ENCODE measurements around the gene ITGB5.

The ITGB5 gene

GRCh38 chr3:124927574-124928045 lies 40.4 kb upstream of the ITGB5 start:
- H4K8ac ChIP-seq (ENCODE audit: low read depth, low read length) = no peak overlapping the region
- H3K79me1 ChIP-seq (ENCODE audit: low read length) = no peaks in the 10 kb centered on the region
- H3K36me3 ChIP-seq (ENCODE audit: control insufficient read depth, insufficient read depth, low read length) = no peaks in the 10 kb centered on the region
- no peaks in the 10 kb centered on the region for H3K27me3 ChIP-seq (ENCODE audit: insufficient read depth, low read length, poor library complexity)
- no peak overlapping the region for H3K4me2 ChIP-seq (ENCODE audit: low read length)
- H3K4me3 ChIP-seq (ENCODE audit: low read length) = no peak overlapping the region
- no peak overlapping the region for H2BK15ac ChIP-seq (replicated peaks; ENCODE audit: low read depth)
- H3K56ac ChIP-seq (ENCODE audit: low read length) = no peak overlapping the region
- no peak for DNase-seq
- WGBS (ENCODE audit: extremely low coverage, insufficient coverage, low lambda C conversion rate) = no CpG with 5 or more reads among the region's 2 CpGs
- no peak overlapping the region for H2BK5ac ChIP-seq (ENCODE audit: low read length)
- peak overlapping the region; percentile 49 for H3K23ac ChIP-seq (ENCODE audit: low read length)
- H3K4ac ChIP-seq (ENCODE audit: low read depth, low read length) = no peak overlapping the region
- H4K5ac ChIP-seq (ENCODE audit: low read length) = no peak overlapping the region
- H2AK5ac ChIP-seq (ENCODE audit: low read length) = no peak overlapping the region
- H2BK120ac ChIP-seq (ENCODE audit: low read depth, low read length) = no peak overlapping the region
- no peak overlapping the region for H3K27ac ChIP-seq (ENCODE audit: low read depth, low read length)
- no peaks in the 10 kb centered on the region for H3K4me1 ChIP-seq (ENCODE audit: control insufficient read depth, low read depth, low read length)
- no peak overlapping the region for H3K9ac ChIP-seq (ENCODE audit: low read length)
- no peak overlapping the region for H3K18ac ChIP-seq (ENCODE audit: low read length)
- no peaks in the 10 kb centered on the region for H3K79me2 ChIP-seq (ENCODE audit: control insufficient read depth, insufficient read depth, low read length)

- no peak overlapping the region for H2BK15ac ChIP-seq (replicated peaks; ENCODE audit: low read depth)
These were observed 39.4 kb upstream of the ITGB5 start for GRCh38 chr3:124926426-124927101.

DNA sequence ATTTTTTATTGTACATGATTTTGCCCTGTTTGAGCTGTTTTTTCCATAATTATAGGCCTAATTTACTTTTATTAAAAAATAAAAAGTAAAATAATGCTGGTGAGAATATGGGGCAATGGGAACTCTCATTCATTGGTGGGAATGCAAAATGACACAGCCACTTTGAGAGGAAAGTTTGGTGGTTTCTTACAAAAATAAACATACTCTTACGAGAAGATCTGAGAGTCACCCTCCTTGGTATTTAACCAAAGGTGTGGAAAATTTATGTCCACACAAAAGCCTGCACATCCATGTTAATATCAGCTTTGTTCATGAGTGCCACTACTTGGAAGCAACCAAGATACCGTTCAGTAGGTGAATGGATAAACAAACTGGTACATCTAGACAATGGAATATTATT lies 37.6 kb upstream of the ITGB5 start:
- no peak overlapping the region for H3K27ac ChIP-seq (ENCODE audit: low read depth, low read length)
- H3K4ac ChIP-seq (ENCODE audit: low read depth, low read length) = no peak overlapping the region
- no peaks in the 10 kb centered on the region for H3K79me2 ChIP-seq (ENCODE audit: control insufficient read depth, insufficient read depth, low read length)
- no peak overlapping the region for H4K5ac ChIP-seq (ENCODE audit: low read length)
- no peak overlapping the region for H2AK5ac ChIP-seq (ENCODE audit: low read length)
- no peaks in the 10 kb centered on the region for H3K79me1 ChIP-seq (ENCODE audit: low read length)
- H2BK120ac ChIP-seq (ENCODE audit: low read depth, low read length) = no peak overlapping the region
- no peak for DNase-seq
- no peak overlapping the region for H3K56ac ChIP-seq (ENCODE audit: low read length)
- no peak overlapping the region for H3K23ac ChIP-seq (ENCODE audit: low read length)
- H3K4me3 ChIP-seq (ENCODE audit: low read length) = no peak overlapping the region
- no peak overlapping the region for H3K4me2 ChIP-seq (ENCODE audit: low read length)
- no CpG with 5 or more reads among the region's 2 CpGs for WGBS (ENCODE audit: extremely low coverage, insufficient coverage, low lambda C conversion rate)
- no peak overlapping the region for H2BK15ac ChIP-seq (replicated peaks; ENCODE audit: low read depth)
- H3K18ac ChIP-seq (ENCODE audit: low read length) = no peak overlapping the region
- H3K4me1 ChIP-seq (ENCODE audit: control insufficient read depth, low read depth, low read length) = peaks cover under 1% of the 10 kb centered on the region
- H3K9ac ChIP-seq (ENCODE audit: low read length) = no peak overlapping the region
- H4K8ac ChIP-seq (ENCODE audit: low read depth, low read length) = no peak overlapping the region
- H3K27me3 ChIP-seq (ENCODE audit: insufficient read depth, low read length, poor library complexity) = no peaks in the 10 kb centered on the region
- H3K36me3 ChIP-seq (ENCODE audit: control insufficient read depth, insufficient read depth, low read length) = no peaks in the 10 kb centered on the region
- H2BK5ac ChIP-seq (ENCODE audit: low read length) = no peak overlapping the region

More at GRCh38 chr3:124926426-124927101, 39.4 kb upstream of the ITGB5 start:
- Histone ChIP-seq H2BK5ac (ENCODE audit: low read length) (no peak overlapping the region), H3K27ac (ENCODE audit: low read depth, low read length) (no peak overlapping the region), H4K5ac (ENCODE audit: low read length) (no peak overlapping the region), H2AK5ac (ENCODE audit: low read length) (peak overlapping the region; percentile 10), H3K18ac (ENCODE audit: low read length) (no peak overlapping the region), H3K9ac (ENCODE audit: low read length) (no peak overlapping the region), H3K27me3 (ENCODE audit: insufficient read depth, low read length, poor library complexity) (no peaks in the 10 kb centered on the region), H3K79me1 (ENCODE audit: low read length) (no peaks in the 10 kb centered on the region), H3K4ac (ENCODE audit: low read depth, low read length) (no peak overlapping the region), H3K36me3 (ENCODE audit: control insufficient read depth, insufficient read depth, low read length) (no peaks in the 10 kb centered on the region), H3K4me3 (ENCODE audit: low read length) (no peak overlapping the region), H3K56ac (ENCODE audit: low read length) (no peak overlapping the region), H3K79me2 (ENCODE audit: control insufficient read depth, insufficient read depth, low read length) (no peaks in the 10 kb centered on the region), H2BK120ac (ENCODE audit: low read depth, low read length) (no peak overlapping the region), H3K4me1 (ENCODE audit: control insufficient read depth, low read depth, low read length) (no peaks in the 10 kb centered on the region), H3K4me2 (ENCODE audit: low read length) (no peak overlapping the region), H4K8ac (ENCODE audit: low read depth, low read length) (no peak overlapping the region), H3K23ac (ENCODE audit: low read length) (no peak overlapping the region)
- no CpG with 5 or more reads among the region's 4 CpGs for WGBS (ENCODE audit: extremely low coverage, insufficient coverage, low lambda C conversion rate)
- no peak for DNase-seq

DNA sequence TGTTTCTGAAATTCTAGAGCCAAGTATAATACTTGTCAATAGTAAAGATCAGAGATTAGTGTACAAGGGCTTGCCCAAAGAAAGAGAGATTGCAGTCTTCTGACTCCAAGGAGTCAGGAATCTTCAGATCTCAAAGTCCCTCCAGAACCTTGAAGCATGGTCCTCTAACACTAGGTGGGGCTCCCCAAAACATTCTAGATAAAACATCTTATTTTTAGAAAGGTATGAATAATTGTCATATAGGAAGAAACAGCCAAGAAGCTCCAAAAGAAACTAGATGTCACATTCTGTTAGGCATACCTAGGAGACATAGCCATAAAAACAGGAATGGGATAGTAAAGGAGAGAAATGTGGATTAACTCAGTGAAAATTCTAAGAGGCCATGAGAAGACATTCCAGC lies 36.7 kb upstream of the ITGB5 start:
- Histone ChIP-seq H3K27me3 (ENCODE audit: insufficient read depth, low read length, poor library complexity) (no peaks in the 10 kb centered on the region), H4K5ac (ENCODE audit: low read length) (no peak overlapping the region), H3K18ac (ENCODE audit: low read length) (no peak overlapping the region), H3K56ac (ENCODE audit: low read length) (no peak overlapping the region), H2AK5ac (ENCODE audit: low read length) (no peak overlapping the region), H3K9ac (ENCODE audit: low read length) (no peak overlapping the region), H3K4me1 (ENCODE audit: control insufficient read depth, low read depth, low read length) (peaks cover 4% of the 10 kb centered on the region), H4K8ac (ENCODE audit: low read depth, low read length) (no peak overlapping the region), H3K4me2 (ENCODE audit: low read length) (no peak overlapping the region), H3K4ac (ENCODE audit: low read depth, low read length) (no peak overlapping the region), H2BK15ac (replicated peaks; ENCODE audit: low read depth) (no peak overlapping the region), H3K36me3 (ENCODE audit: control insufficient read depth, insufficient read depth, low read length) (no peaks in the 10 kb centered on the region), H3K23ac (ENCODE audit: low read length) (no peak overlapping the region), H3K27ac (ENCODE audit: low read depth, low read length) (no peak overlapping the region), H2BK120ac (ENCODE audit: low read depth, low read length) (no peak overlapping the region), H3K4me3 (ENCODE audit: low read length) (no peak overlapping the region), H3K79me2 (ENCODE audit: control insufficient read depth, insufficient read depth, low read length) (no peaks in the 10 kb centered on the region), H3K79me1 (ENCODE audit: low read length) (no peaks in the 10 kb centered on the region), H2BK5ac (ENCODE audit: low read length) (no peak overlapping the region)
- DNase-seq = no peak

DNA sequence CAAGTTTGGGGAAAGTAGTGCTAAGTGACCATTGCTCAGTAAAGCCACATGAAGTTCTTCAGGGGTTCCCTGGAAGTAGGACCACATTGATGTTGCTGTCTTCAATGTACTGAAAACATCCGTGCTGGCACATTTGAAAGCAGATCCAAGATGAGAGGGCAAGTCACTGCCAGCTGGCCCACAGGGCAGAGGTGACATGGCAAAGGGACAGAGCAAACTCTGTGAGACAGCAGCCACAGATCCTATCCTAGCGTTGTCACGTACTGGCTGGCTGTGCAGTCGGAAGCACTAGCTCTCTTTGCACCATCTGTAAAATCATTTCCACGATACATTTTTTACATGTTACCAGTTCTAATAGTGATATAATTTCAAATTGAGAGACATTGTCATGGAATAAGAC lies 33.6 kb upstream of the ITGB5 start:
- Histone ChIP-seq H2BK120ac (ENCODE audit: low read depth, low read length) (no peak overlapping the region), H3K36me3 (ENCODE audit: control insufficient read depth, insufficient read depth, low read length) (no peaks in the 10 kb centered on the region), H4K5ac (ENCODE audit: low read length) (no peak overlapping the region), H2BK15ac (replicated peaks; ENCODE audit: low read depth) (no peak overlapping the region), H3K18ac (ENCODE audit: low read length) (no peak overlapping the region), H4K8ac (ENCODE audit: low read depth, low read length) (no peak overlapping the region), H3K27me3 (ENCODE audit: insufficient read depth, low read length, poor library complexity) (no peaks in the 10 kb centered on the region), H3K79me1 (ENCODE audit: low read length) (no peaks in the 10 kb centered on the region), H2BK5ac (ENCODE audit: low read length) (no peak overlapping the region), H3K4ac (ENCODE audit: low read depth, low read length) (no peak overlapping the region), H3K4me2 (ENCODE audit: low read length) (no peak overlapping the region), H3K9ac (ENCODE audit: low read length) (no peak overlapping the region), H3K23ac (ENCODE audit: low read length) (no peak overlapping the region), H3K4me3 (ENCODE audit: low read length) (no peak overlapping the region), H3K27ac (ENCODE audit: low read depth, low read length) (no peak overlapping the region), H3K4me1 (ENCODE audit: control insufficient read depth, low read depth, low read length) (peaks cover 4% of the 10 kb centered on the region), H3K79me2 (ENCODE audit: control insufficient read depth, insufficient read depth, low read length) (no peaks in the 10 kb centered on the region), H2AK5ac (ENCODE audit: low read length) (no peak overlapping the region), H3K56ac (ENCODE audit: low read length) (no peak overlapping the region)
- no peak for DNase-seq
- no CpG with 5 or more reads among the region's 5 CpGs for WGBS (ENCODE audit: extremely low coverage, insufficient coverage, low lambda C conversion rate)

DNA sequence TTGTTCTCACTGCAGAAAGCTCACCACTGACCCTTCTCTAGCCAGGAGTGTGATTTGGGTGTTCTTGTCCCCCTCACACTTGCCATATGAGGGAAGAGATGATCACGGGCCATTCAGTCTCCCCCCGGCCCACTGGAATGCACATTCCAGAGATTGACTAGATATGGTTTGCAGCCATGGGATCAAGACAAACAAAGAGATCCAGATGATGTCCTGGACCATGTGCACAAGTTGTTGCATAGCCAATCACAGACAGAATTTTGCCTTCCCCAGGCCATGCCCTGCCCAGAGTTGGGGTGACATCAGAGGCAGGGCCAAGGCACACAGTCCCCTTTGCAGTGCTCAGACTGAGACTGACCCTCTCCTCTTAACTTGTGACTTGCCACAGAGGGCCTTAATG lies 32.6 kb upstream of the ITGB5 start:
- peak; percentile 72 for DNase-seq
- Histone ChIP-seq H3K27ac (ENCODE audit: low read depth, low read length) (no peak overlapping the region), H3K4ac (ENCODE audit: low read depth, low read length) (no peak overlapping the region), H3K27me3 (ENCODE audit: insufficient read depth, low read length, poor library complexity) (no peaks in the 10 kb centered on the region), H3K79me2 (ENCODE audit: control insufficient read depth, insufficient read depth, low read length) (no peaks in the 10 kb centered on the region), H2AK5ac (ENCODE audit: low read length) (no peak overlapping the region), H3K79me1 (ENCODE audit: low read length) (no peaks in the 10 kb centered on the region), H2BK15ac (replicated peaks; ENCODE audit: low read depth) (no peak overlapping the region), H3K4me3 (ENCODE audit: low read length) (no peak overlapping the region), H3K4me1 (ENCODE audit: control insufficient read depth, low read depth, low read length) (peaks cover 7% of the 10 kb centered on the region), H4K8ac (ENCODE audit: low read depth, low read length) (no peak overlapping the region), H4K5ac (ENCODE audit: low read length) (no peak overlapping the region), H3K36me3 (ENCODE audit: control insufficient read depth, insufficient read depth, low read length) (no peaks in the 10 kb centered on the region), H2BK5ac (ENCODE audit: low read length) (no peak overlapping the region), H3K9ac (ENCODE audit: low read length) (no peak overlapping the region), H2BK120ac (ENCODE audit: low read depth, low read length) (no peak overlapping the region), H3K4me2 (ENCODE audit: low read length) (no peak overlapping the region), H3K23ac (ENCODE audit: low read length) (no peak overlapping the region), H3K56ac (ENCODE audit: low read length) (no peak overlapping the region), H3K18ac (ENCODE audit: low read length) (no peak overlapping the region)
- WGBS (ENCODE audit: extremely low coverage, insufficient coverage, low lambda C conversion rate) = no CpG with 5 or more reads among the region's 2 CpGs

All from mesendoderm (in vitro differentiated cells).